Astrocyte (in vitro differentiated cells and primary cell): ENCODE results near the gene LMLN.

Source experiments
- EZH2 ChIP-seq: IDR thresholded peaks from 2 replicates; pipeline ENCODE4 v1.6.1; 2012; ENCODE audit warnings: mild to moderate bottlenecking, low read length, inconsistent platforms; ENCODE audit not compliant: insufficient read depth
- TF ChIP-seq, protein P1 (sequence below): IDR thresholded peaks from 2 replicates; pipeline ENCODE4 v1.5.1; 2011; ENCODE audit warnings: low read depth, mild to moderate bottlenecking, inconsistent platforms, low read length, moderate library complexity; ENCODE audit not compliant: insufficient read depth

DNA sequence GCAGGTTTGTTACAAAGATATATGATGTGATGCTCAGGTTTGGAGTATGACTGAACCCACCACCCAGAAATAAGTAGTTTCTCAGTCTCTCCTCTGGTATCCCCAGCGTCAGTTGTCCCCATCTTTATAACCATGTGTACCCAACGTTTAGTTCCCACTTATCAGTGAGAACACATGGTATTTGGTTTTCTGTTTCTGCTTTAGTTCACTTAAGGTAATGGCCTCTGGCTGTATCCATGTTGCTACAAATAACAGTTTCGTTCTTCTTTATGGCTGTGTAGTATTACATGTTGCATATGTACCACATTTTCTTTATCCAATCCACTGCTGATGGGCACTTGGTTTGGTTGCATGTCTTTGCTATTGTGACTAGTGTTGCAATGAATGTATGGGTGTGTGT is 132.3 kb downstream of the LMLN start:
- TF ChIP-seq, protein P1, sequence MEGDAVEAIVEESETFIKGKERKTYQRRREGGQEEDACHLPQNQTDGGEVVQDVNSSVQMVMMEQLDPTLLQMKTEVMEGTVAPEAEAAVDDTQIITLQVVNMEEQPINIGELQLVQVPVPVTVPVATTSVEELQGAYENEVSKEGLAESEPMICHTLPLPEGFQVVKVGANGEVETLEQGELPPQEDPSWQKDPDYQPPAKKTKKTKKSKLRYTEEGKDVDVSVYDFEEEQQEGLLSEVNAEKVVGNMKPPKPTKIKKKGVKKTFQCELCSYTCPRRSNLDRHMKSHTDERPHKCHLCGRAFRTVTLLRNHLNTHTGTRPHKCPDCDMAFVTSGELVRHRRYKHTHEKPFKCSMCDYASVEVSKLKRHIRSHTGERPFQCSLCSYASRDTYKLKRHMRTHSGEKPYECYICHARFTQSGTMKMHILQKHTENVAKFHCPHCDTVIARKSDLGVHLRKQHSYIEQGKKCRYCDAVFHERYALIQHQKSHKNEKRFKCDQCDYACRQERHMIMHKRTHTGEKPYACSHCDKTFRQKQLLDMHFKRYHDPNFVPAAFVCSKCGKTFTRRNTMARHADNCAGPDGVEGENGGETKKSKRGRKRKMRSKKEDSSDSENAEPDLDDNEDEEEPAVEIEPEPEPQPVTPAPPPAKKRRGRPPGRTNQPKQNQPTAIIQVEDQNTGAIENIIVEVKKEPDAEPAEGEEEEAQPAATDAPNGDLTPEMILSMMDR: no peak
- TF ChIP-seq EZH2: no peak
